Transverse colon (tissue), 3 donors: ENCODE measurements around the gene SULT1A2.
"Not testable (repeated sequence)": the region's sequence is repeated elsewhere in the genome, so short reads cannot be mapped to it uniquely, and the experiment has no call there.

Experiments
- CTCF ChIP-seq, 5 experiments: fragments of 200-600 bp in 3 of 5; fragments of 450-650 bp in 2 of 5; sonication (generic) in 3 of 5; IDR thresholded peaks; 1 replicate in 2 of 5; 2 replicates in 3 of 5; pipeline ENCODE4 v1.5.1; 2016 to 2017; ENCODE audit warnings: antibody characterized with exemption in 5 of 5, inconsistent platforms in 3 of 5, mild to moderate bottlenecking in 2 of 5, moderate library complexity in 1 of 5
- POLR2A ChIP-seq: fragments of 450-650 bp; IDR thresholded peaks from one replicate; pipeline ENCODE4 v1.6.1; 2016; ENCODE audit warnings: antibody characterized with exemption, mild to moderate bottlenecking, moderate library complexity

GRCh38 chr16:28612359-28613280, 15.8 kb upstream of the SULT1A2 start:
- TF ChIP-seq CTCF (IDR thresholded peaks at IDR 0.05); POLR2A: not testable (repeated sequence)
